ENCODE data around the gene FOXO4. TPM values are rescaled to one million over a fixed set of nuclear protein-coding genes. Genes with fewer than 3 reads are reported as not detected.

The FOXO4 gene
- total RNA-seq, 5 donors from 2014 or later (not counting 1 experiment from before 2014, with no cell fraction given) = 30.4 to 45.9 (median 38.1) TPM

GRCh38 chrX:71082124-71082647 is 13.5 kb upstream of the FOXO4 start:
- no peaks in the 10 kb centered on the region for H3K27me3 ChIP-seq (replicated peaks in 1 of 2; ENCODE audit: control insufficient read depth in 2 of 2, extremely low read depth in 1 of 2, insufficient read depth in 2 of 2, low read length in 1 of 2)
- peaks cover 0 to 4% of the 10 kb centered on the region in 2 donors for H3K27me3 Mint-ChIP-seq
- H3K4me3 ChIP-seq (ENCODE audit: control insufficient read depth in 1 of 2, extremely low read depth in 1 of 2, low read length in 1 of 2) = no peak overlapping the region
- no CpG with 5 or more reads among the region's 5 CpGs for WGBS (ENCODE audit: insufficient coverage)
- no peak for ATAC-seq (replicated peaks in 1 of 4)
- no peaks in the 10 kb centered on the region for H3K36me3 ChIP-seq (ENCODE audit: control insufficient read depth in 2 of 2, extremely low read depth in 1 of 2, insufficient read depth in 1 of 2, low read length in 1 of 2)
- H3K9me3 Mint-ChIP-seq = no peaks in the 10 kb centered on the region
- H3K4me1 Mint-ChIP-seq = peaks cover 0 to 8% (median 6%) of the 10 kb centered on the region in 3 donors
- DNase-seq = no peak
- H3K9me3 ChIP-seq = no peaks in the 10 kb centered on the region
- H3K36me3 Mint-ChIP-seq = no peaks in the 10 kb centered on the region
- H3K4me3 Mint-ChIP-seq = no peak overlapping the region
- no peak overlapping the region for H3K27ac ChIP-seq (ENCODE audit: low read length)
- H3K27ac Mint-ChIP-seq = no peak overlapping the region
- ChIA-PET POLR2A (no interaction called here), CTCF (no interaction called here)
- peaks cover 0 to 5% of the 10 kb centered on the region in 2 experiments for H3K4me1 ChIP-seq (ENCODE audit: control insufficient read depth in 1 of 2, extremely low read depth in 1 of 2, insufficient read depth in 2 of 2, low read length in 2 of 2)

GRCh38 chrX:71082822-71083221 is 12.8 kb upstream of the FOXO4 start:
- no peak overlapping the region for H3K27ac ChIP-seq (ENCODE audit: low read length)
- DNase-seq (no peak), ATAC-seq (replicated peaks in 1 of 4) (no peak)
- H3K4me1 ChIP-seq (ENCODE audit: control insufficient read depth in 1 of 2, extremely low read depth in 1 of 2, insufficient read depth in 2 of 2, low read length in 2 of 2) = peaks cover 0 to 5% of the 10 kb centered on the region in 2 experiments
- no CpG with 5 or more reads among the region's 4 CpGs for WGBS (ENCODE audit: insufficient coverage)
- no peaks in the 10 kb centered on the region for H3K36me3 Mint-ChIP-seq
- peaks cover 0 to 4% of the 10 kb centered on the region in 2 donors for H3K27me3 Mint-ChIP-seq
- no peak overlapping the region for H3K4me3 ChIP-seq (ENCODE audit: control insufficient read depth in 1 of 2, extremely low read depth in 1 of 2, low read length in 1 of 2)
- H3K4me1 Mint-ChIP-seq = peaks cover 0 to 8% (median 6%) of the 10 kb centered on the region in 3 donors
- ChIA-PET CTCF (no interaction called here), POLR2A (interaction anchor here in 1 of 2 donors (0.6 kb wide), 1 partner anchor 1195 kb away, joined by 4 read pairs; no protein-coding TSS in a partner anchor)
- no peak overlapping the region for H3K4me3 Mint-ChIP-seq
- no peaks in the 10 kb centered on the region for H3K27me3 ChIP-seq (replicated peaks in 1 of 2; ENCODE audit: control insufficient read depth in 2 of 2, extremely low read depth in 1 of 2, insufficient read depth in 2 of 2, low read length in 1 of 2)
- H3K9me3 Mint-ChIP-seq = no peaks in the 10 kb centered on the region
- H3K9me3 ChIP-seq = no peaks in the 10 kb centered on the region
- no peaks in the 10 kb centered on the region for H3K36me3 ChIP-seq (ENCODE audit: control insufficient read depth in 2 of 2, extremely low read depth in 1 of 2, insufficient read depth in 1 of 2, low read length in 1 of 2)
- no peak overlapping the region for H3K27ac Mint-ChIP-seq

- Histone ChIP-seq H3K4me1 (ENCODE audit: control insufficient read depth in 1 of 2, extremely low read depth in 1 of 2, insufficient read depth in 2 of 2, low read length in 2 of 2) (peaks cover 0 to 5% of the 10 kb centered on the region in 2 experiments), H3K27me3 (replicated peaks in 1 of 2; ENCODE audit: control insufficient read depth in 2 of 2, extremely low read depth in 1 of 2, insufficient read depth in 2 of 2, low read length in 1 of 2) (no peaks in the 10 kb centered on the region), H3K4me3 (ENCODE audit: control insufficient read depth in 1 of 2, extremely low read depth in 1 of 2, low read length in 1 of 2) (no peak overlapping the region), H3K9me3 (no peaks in the 10 kb centered on the region), H3K36me3 (ENCODE audit: control insufficient read depth in 2 of 2, extremely low read depth in 1 of 2, insufficient read depth in 1 of 2, low read length in 1 of 2) (no peaks in the 10 kb centered on the region), H3K27ac (ENCODE audit: low read length) (no peak overlapping the region)
- ATAC-seq (replicated peaks in 1 of 4) (no peak), DNase-seq (no peak)
- H3K4me3 Mint-ChIP-seq = no peak overlapping the region
- CTCF ChIA-PET = no interaction called here
- no CpG with 5 or more reads among the region's 4 CpGs for WGBS (ENCODE audit: insufficient coverage)
- no peak overlapping the region for H3K27ac Mint-ChIP-seq
- no peaks in the 10 kb centered on the region for H3K27me3 Mint-ChIP-seq
- no peaks in the 10 kb centered on the region for H3K36me3 Mint-ChIP-seq
- POLR2A ChIA-PET = interaction anchor here in 1 of 2 donors (0.6 kb wide), 1 partner anchor 219 kb away, joined by 3 read pairs; no protein-coding TSS in a partner anchor
- no peaks in the 10 kb centered on the region for H3K9me3 Mint-ChIP-seq
- peaks cover 0 to 8% (median 6%) of the 10 kb centered on the region in 3 donors for H3K4me1 Mint-ChIP-seq
These were observed 9.8 kb upstream of the FOXO4 start for GRCh38 chrX:71085900-71086299.

- peaks cover 0 to 4% of the 10 kb centered on the region in 2 donors for H3K27me3 Mint-ChIP-seq
- H3K4me3 Mint-ChIP-seq = no peak overlapping the region
- peaks cover 8 to 15% (median 10%) of the 10 kb centered on the region in 3 donors for H3K4me1 Mint-ChIP-seq
- DNase-seq = no peak
- no CpG with 5 or more reads among the region's 5 CpGs for WGBS (ENCODE audit: insufficient coverage)
- H3K36me3 ChIP-seq (ENCODE audit: control insufficient read depth in 2 of 2, extremely low read depth in 1 of 2, insufficient read depth in 1 of 2, low read length in 1 of 2) = no peaks in the 10 kb centered on the region
- H3K27ac Mint-ChIP-seq = no peak overlapping the region
- no peak overlapping the region for H3K4me3 ChIP-seq (ENCODE audit: control insufficient read depth in 1 of 2, extremely low read depth in 1 of 2, low read length in 1 of 2)
- ChIA-PET POLR2A (no interaction called here), CTCF (no interaction called here)
- no peak overlapping the region for H3K27ac ChIP-seq (ENCODE audit: low read length)
- no peaks in the 10 kb centered on the region for H3K9me3 ChIP-seq
- no peak for ATAC-seq (replicated peaks in 1 of 4)
- H3K9me3 Mint-ChIP-seq = no peaks in the 10 kb centered on the region
- H3K36me3 Mint-ChIP-seq = no peaks in the 10 kb centered on the region
- peaks cover 0 to 5% of the 10 kb centered on the region in 2 experiments for H3K4me1 ChIP-seq (ENCODE audit: control insufficient read depth in 1 of 2, extremely low read depth in 1 of 2, insufficient read depth in 2 of 2, low read length in 2 of 2)
- no peaks in the 10 kb centered on the region for H3K27me3 ChIP-seq (replicated peaks in 1 of 2; ENCODE audit: control insufficient read depth in 2 of 2, extremely low read depth in 1 of 2, insufficient read depth in 2 of 2, low read length in 1 of 2)
These were observed 4.4 kb upstream of the FOXO4 start for GRCh38 chrX:71091263-71091662.

GRCh38 chrX:71095033-71095432 is 618 bp upstream of the FOXO4 start:
- H3K27ac ChIP-seq (ENCODE audit: low read length) = no peak overlapping the region
- no peaks in the 10 kb centered on the region for H3K27me3 ChIP-seq (replicated peaks in 1 of 2; ENCODE audit: control insufficient read depth in 2 of 2, extremely low read depth in 1 of 2, insufficient read depth in 2 of 2, low read length in 1 of 2)
- peaks cover 3 to 37% of the 10 kb centered on the region in 2 experiments for H3K4me1 ChIP-seq (ENCODE audit: control insufficient read depth in 1 of 2, extremely low read depth in 1 of 2, insufficient read depth in 2 of 2, low read length in 2 of 2)
- DNase-seq = no peak
- H3K9me3 Mint-ChIP-seq = no peaks in the 10 kb centered on the region
- peak overlapping the region; percentile 91 to 94 (median 92) for H3K4me3 Mint-ChIP-seq
- no peaks in the 10 kb centered on the region for H3K9me3 ChIP-seq
- H3K4me3 ChIP-seq (ENCODE audit: control insufficient read depth in 1 of 2, extremely low read depth in 1 of 2, low read length in 1 of 2) = peak overlapping the region; percentile 11 to 78
- H3K27ac Mint-ChIP-seq = peak overlapping the region; percentile 49 to 95
- ChIA-PET POLR2A (interaction anchor here in 1 of 2 donors (0.6 kb wide), 1 partner anchor 954 kb away, joined by 14 read pairs; no protein-coding TSS in a partner anchor), CTCF (no interaction called here)
- H3K4me1 Mint-ChIP-seq = peaks cover 33 to 40% (median 37%) of the 10 kb centered on the region in 3 donors
- no peaks in the 10 kb centered on the region for H3K36me3 Mint-ChIP-seq
- peaks cover 0 to 4% of the 10 kb centered on the region in 2 donors for H3K27me3 Mint-ChIP-seq
- WGBS (ENCODE audit: insufficient coverage) = 80% methylated on average over 1 of the region's 6 CpGs
- no peak for ATAC-seq (replicated peaks in 1 of 4)
- no peaks in the 10 kb centered on the region for H3K36me3 ChIP-seq (ENCODE audit: control insufficient read depth in 2 of 2, extremely low read depth in 1 of 2, insufficient read depth in 1 of 2, low read length in 1 of 2)

- H3K27ac Mint-ChIP-seq = peak overlapping the region; percentile 89 to 95
- CTCF ChIA-PET = interaction anchor here (0.9 to 1.3 kb wide), 4 partner anchors 22 to 86 kb away, joined by 3 to 9 read pairs (median 4); partner anchors contain the start of gene MED12 (in 1 of the 2)
- POLR2A ChIA-PET = interaction anchor here in 1 of 2 donors (1.1 kb wide), 1 partner anchor 16 kb away, joined by 6 read pairs; the partner anchor contains the start of gene IL2RG
- H3K4me3 Mint-ChIP-seq = peak overlapping the region; percentile 91 to 94 (median 92)
- no peaks in the 10 kb centered on the region for H3K36me3 Mint-ChIP-seq
- Histone ChIP-seq H3K36me3 (ENCODE audit: control insufficient read depth in 2 of 2, extremely low read depth in 1 of 2, insufficient read depth in 1 of 2, low read length in 1 of 2) (no peaks in the 10 kb centered on the region), H3K9me3 (no peaks in the 10 kb centered on the region), H3K27ac (ENCODE audit: low read length) (peak overlapping the region; percentile 57), H3K4me1 (ENCODE audit: control insufficient read depth in 1 of 2, extremely low read depth in 1 of 2, insufficient read depth in 2 of 2, low read length in 2 of 2) (peaks cover 5 to 46% of the 10 kb centered on the region in 2 experiments), H3K4me3 (ENCODE audit: control insufficient read depth in 1 of 2, extremely low read depth in 1 of 2, low read length in 1 of 2) (peak overlapping the region; percentile 64 to 78), H3K27me3 (replicated peaks in 1 of 2; ENCODE audit: control insufficient read depth in 2 of 2, extremely low read depth in 1 of 2, insufficient read depth in 2 of 2, low read length in 1 of 2) (no peaks in the 10 kb centered on the region)
- no peaks in the 10 kb centered on the region for H3K9me3 Mint-ChIP-seq
- peaks cover 43 to 49% (median 47%) of the 10 kb centered on the region in 3 donors for H3K4me1 Mint-ChIP-seq
- peak; percentile 62 to 66 (median 63) for ATAC-seq (replicated peaks in 1 of 4)
- peaks cover 0 to 4% of the 10 kb centered on the region in 2 donors for H3K27me3 Mint-ChIP-seq
- 0% methylated on average over 18 of the region's 46 CpGs for WGBS (ENCODE audit: insufficient coverage)
- peak in 7 of 35 experiments; percentile 45 to 75 (median 51) for DNase-seq
These were observed 519 bp downstream of the FOXO4 start for GRCh38 chrX:71095981-71096759.
